GM12891 (cell line): ENCODE data around the gene SERAC1.

Source experiments
- DNase-seq: peaks from one replicate; pipeline ENCODE4 v3.0.0; 2011; ENCODE audit warnings: low spot score; ENCODE audit not compliant: insufficient read length
- FAIRE-seq: peaks from 2 replicates; lab custom pipeline; 2011; peaks lifted over from hg19 to GRCh38; lab: Jason Lieb, UNC
- PAX5 ChIP-seq: IDR thresholded peaks from 2 replicates; pipeline ENCODE4 v1.6.1; 2011; ENCODE audit warnings: low read length, moderate library complexity, mild to moderate bottlenecking; ENCODE audit not compliant: insufficient read depth, severe bottlenecking
- POLR2A ChIP-seq: IDR thresholded peaks from 2 replicates; pipeline ENCODE4 v1.6.1; 2011; ENCODE audit warnings: low read depth, low read length, control low read depth
- POLR2AphosphoS5 ChIP-seq: IDR thresholded peaks from 2 replicates; pipeline ENCODE4 v1.6.1; 2011; ENCODE audit warnings: low read depth, low read length, control low read depth
- POU2F2 ChIP-seq: IDR thresholded peaks from 2 replicates; pipeline ENCODE4 v1.6.1; 2011; ENCODE audit warnings: low read depth, mild to moderate bottlenecking, control low read depth, low read length, moderate library complexity
- SPI1 ChIP-seq: IDR thresholded peaks from 2 replicates; pipeline ENCODE4 v1.6.1; 2011; ENCODE audit warnings: low read depth, low read length, control low read depth
- TAF1 ChIP-seq: IDR thresholded peaks from 2 replicates; pipeline ENCODE4 v1.6.1; 2011; ENCODE audit warnings: low read depth, low read length, control low read depth

SERAC1 gene

DNA sequence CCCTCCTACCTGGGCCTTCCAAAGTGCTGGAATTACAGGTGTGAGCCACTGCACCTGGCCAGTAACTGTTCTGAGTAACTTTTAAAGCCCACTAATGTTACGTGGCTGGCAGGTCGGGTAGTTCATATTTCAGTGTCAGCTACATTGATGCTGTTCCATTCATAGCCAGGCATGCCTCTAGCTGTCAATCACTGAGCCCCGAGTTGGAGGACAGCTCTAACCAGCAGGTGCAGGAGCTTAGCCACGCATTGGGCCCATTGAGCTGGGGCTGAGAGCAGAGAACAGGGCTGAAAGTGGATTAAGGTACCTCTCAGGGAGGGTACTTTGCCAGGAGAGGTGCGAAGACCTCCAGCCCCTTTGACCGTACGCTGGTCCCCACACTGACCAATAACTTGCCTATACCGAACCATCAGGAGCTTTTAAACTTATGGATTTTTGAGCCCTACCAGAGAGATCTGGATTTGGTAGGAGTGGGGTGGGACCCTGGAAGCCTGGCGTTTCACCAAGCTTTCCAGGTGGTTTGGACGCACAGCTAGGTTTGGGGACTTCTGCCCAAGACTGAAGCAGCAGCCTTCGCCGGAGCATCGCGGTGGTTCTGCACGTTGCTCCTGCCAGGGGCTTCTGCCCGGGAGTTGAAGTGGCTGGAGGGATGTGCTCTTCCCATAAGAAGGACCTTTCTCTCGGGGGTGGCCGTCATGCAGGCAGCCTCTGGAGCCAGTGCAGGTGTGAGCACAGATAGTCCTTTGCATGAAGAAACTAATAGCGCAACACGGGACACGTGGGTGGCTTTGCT, 82.6 kb downstream of the SERAC1 start:
- no peak for FAIRE-seq
- TF ChIP-seq SPI1: no peak
- TF ChIP-seq TAF1: no peak
- TF ChIP-seq POLR2A: no peak
- TF ChIP-seq POLR2AphosphoS5: no peak
- DNase-seq: no peak

DNA sequence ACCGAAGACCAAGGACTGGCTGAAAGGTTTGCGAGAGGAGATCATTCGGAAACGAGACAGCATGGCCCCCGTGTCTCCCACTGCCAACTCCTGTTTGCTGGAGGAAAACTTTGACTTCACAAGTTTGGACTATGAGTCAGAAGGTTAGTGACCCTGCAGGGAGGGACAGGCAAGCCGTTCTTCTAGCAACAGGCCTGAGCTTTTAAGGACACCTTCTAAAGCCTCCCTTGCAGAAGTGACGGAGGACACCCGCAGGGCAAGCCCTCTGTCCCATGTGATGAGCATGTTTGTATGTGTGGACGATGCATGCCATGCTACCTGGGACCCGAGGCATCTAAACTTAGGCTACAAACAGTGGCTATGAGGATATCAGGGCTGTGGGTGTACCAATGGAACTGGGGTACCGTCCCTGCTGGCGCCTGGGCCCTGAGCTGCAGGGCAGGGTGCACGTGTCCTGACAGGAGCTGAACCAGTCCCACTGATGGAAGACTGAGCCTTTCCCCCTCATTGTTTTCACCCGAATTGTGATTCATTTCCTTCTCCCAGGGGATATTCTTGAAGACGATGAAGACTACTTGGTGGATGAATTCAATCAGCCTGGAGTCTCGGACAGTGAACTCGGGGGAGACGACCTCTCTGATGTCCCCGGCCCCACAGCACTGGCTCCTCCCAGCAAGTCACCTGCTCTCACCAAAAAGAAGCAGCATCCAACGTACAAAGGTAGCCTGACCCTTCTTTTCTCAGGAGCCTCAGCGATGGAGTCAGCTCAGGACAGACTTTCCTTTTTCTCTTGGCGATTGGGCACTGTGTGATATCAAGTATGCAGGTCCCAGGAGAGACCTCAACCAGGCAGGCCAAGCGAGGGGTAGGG, 84.4 kb downstream of the SERAC1 start:
- no peak for DNase-seq
- TF ChIP-seq PAX5 (no peak), POLR2AphosphoS5 (no peak), POLR2A (no peak), POU2F2 (no peak), TAF1 (no peak), SPI1 (no peak)
- FAIRE-seq: no peak

DNA sequence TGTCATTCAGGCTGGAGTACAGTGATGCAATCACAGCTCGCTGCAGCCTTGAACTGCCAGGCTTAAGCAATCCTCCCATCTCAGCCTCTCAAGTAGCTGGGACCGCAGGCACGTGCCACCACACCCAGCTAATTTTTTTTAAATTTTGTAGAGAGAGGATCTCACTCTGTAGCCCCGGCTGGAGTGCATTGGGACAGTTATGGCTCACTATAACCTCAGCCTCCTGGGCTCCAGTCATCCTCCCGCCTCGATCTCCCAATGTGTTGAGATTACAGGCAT, 86.5 kb downstream of the SERAC1 start:
- DNase-seq (no peak), FAIRE-seq (no peak)
- TF ChIP-seq TAF1: no peak
- TF ChIP-seq SPI1: no peak
- no peak for TF ChIP-seq PAX5
- no peak for TF ChIP-seq POU2F2
- no peak for TF ChIP-seq POLR2AphosphoS5
- TF ChIP-seq POLR2A: no peak

DNA sequence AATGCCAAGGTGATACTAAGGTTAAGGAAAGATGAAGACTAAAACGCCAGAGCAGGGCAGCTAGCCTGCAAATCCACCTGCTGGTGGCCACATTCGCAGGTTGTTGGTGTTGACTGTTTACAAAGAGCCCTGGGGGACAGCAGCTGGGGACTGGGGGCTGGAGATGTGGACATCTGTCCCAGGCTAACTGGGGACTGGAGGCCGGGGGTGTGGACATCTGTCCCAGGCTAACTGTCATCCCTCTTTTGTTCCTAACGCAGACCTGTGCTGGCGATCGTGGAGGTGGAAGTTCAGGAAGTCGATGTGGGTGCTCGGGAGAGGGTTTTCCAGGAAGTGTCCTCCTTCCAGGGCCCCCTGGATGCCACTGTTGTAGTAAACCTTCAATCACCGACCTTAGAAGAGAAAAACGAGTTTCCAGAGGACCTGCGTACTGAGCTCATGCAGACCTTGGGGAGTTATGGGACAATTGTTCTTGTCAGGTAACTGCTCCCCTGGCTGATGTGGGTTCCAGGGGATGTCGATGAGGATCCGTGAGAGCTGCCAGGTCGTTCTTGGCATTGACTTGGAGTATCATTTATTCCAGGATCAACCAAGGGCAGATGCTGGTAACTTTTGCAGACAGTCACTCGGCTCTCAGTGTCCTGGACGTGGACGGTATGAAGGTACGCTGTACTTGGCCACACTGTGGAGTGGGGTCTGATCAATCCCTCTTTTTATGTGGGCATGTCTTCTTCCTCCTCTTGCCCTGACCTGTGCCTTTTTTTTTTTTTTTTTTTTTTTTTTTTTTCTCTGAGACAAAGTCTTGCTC, 87.0 kb downstream of the SERAC1 start:
- TF ChIP-seq TAF1: no peak
- FAIRE-seq: no peak
- no peak for DNase-seq

DNA sequence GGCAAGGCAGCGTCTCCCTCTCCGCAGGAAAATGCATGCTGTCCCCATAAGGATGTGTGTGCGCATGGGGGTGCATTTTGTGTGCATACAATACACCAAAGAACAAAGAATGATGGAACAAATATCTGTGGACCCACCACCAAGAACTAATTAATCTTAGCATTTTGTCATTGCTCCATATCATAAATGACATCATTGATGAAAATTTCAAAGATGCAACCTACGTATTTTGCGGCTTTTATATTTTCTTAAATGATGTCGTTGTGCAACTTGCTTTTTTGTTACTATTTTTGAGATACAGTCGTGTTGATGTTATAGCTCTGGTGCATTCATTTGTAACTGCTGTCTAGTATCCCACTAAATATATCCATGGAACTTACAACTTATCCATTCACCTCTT, 89.7 kb downstream of the SERAC1 start:
- FAIRE-seq (no peak), DNase-seq (no peak)
- no peak for TF ChIP-seq PAX5
- no peak for TF ChIP-seq SPI1
- TF ChIP-seq TAF1: no peak
- TF ChIP-seq POU2F2: no peak
- TF ChIP-seq POLR2A: no peak
- TF ChIP-seq POLR2AphosphoS5: no peak

DNA sequence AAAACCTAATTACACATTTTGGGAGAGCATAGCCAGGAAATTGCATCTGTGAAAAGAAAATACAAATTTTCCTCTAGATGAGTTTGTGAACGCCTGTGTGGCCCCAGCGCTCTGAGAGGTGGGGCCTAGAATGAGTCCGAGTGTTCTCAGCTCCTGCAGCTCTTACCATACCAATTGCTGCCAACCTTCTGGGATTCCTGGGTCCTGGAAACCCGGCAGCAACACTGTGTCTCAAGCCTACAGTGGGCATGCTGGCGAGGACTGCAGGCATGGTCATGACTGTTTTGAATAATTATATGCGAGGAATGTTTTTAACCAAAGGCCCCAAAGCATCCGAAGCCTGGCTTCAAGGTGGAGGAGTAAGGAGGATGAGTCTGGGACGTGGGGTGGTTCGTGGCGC, 90.4 kb downstream of the SERAC1 start:
- FAIRE-seq (no peak), DNase-seq (no peak)
- TF ChIP-seq TAF1: no peak
- no peak for TF ChIP-seq POLR2A
- TF ChIP-seq POU2F2: no peak
- no peak for TF ChIP-seq PAX5
- TF ChIP-seq POLR2AphosphoS5: no peak
- TF ChIP-seq SPI1: no peak

DNA sequence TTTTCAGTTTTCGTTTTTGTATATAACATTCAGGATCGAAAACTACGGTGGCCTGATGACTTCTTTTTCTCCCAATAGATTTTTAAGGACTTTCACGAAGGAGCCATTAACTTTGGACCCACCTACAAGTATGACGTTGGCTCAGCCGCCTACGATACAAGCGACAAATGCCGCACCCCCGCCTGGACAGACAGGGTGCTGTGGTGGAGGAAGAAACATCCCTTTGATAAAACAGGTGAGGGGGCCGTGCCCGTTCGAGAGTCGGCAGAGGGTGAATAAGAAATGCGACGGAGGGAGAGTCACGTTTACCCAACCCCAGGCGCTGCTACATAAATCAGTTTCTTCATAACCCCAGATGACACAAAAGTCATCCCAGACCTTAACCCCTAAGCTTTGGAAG, 91.5 kb downstream of the SERAC1 start:
- TF ChIP-seq TAF1 (no peak), SPI1 (no peak), POLR2A (no peak), POU2F2 (no peak), POLR2AphosphoS5 (no peak), PAX5 (no peak)
- DNase-seq: no peak
- no peak for FAIRE-seq

DNA sequence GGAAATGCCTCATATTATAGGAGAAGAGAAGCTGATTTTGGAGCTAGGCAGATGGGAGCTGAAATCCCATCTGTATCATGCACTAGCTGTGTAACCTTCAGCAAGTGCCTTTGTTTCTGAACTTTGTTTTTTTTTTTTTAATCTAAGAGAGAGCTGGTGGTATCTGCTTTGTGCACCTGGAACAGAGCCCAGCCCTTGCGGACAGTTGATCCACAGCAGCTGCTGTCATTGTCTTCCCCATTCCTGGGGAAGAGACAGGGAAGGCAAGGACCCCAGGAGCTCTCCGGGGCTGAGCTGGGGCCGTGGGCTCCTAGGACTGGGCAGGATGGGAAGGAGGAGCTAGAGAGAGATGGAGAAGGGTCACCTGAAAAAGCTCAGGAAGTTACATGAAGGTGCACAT, 94.3 kb downstream of the SERAC1 start:
- FAIRE-seq (no peak), DNase-seq (no peak)
- TF ChIP-seq POLR2A (no peak), TAF1 (no peak), POLR2AphosphoS5 (no peak), PAX5 (no peak), POU2F2 (no peak), SPI1 (no peak)
